ENCODE measurements around the gene MMP15. TPM values are rescaled to one million over a fixed set of nuclear protein-coding genes. Genes with fewer than 3 reads are reported as not detected.

Gene MMP15
- total and polyA plus RNA-seq, 2 donors (not counting 3 experiments of a cell fraction or from before 2014, with no cell fraction given): 12.6 to 16.0 TPM

- no peak overlapping the region for H3K4me3 ChIP-seq (replicated peaks in 1 of 3; ENCODE audit: insufficient read depth in 1 of 3, low read depth in 1 of 3, low read length in 3 of 3)
- no peak overlapping the region for H3K27ac ChIP-seq (ENCODE audit: insufficient read depth, low read depth, low read length)
- intact Hi-C loops (cut with micrococcal nuclease): no loop called here
- TF ChIP-seq MAX (IDR thresholded peaks at IDR 0.05; ENCODE audit: insufficient read depth, insufficient read length) (no peak), GATA2 (IDR thresholded peaks at IDR 0.05; ENCODE audit: insufficient read depth, insufficient read length, low read depth, low read length) (no peak), POLR2A (IDR thresholded peaks at IDR 0.05; ENCODE audit: low read depth, low read length) (no peak), FOS (IDR thresholded peaks at IDR 0.05; ENCODE audit: borderline replicate concordance, insufficient read depth, low read length) (no peak)
- DNase-seq (ENCODE audit: low read depth, low spot score) (no peak), FAIRE-seq (no peak)
- no peaks in the 10 kb centered on the region for H3K27me3 ChIP-seq (ENCODE audit: control insufficient read depth in 2 of 2, insufficient read depth in 2 of 2, low read length in 2 of 2)
- H3K9me1 ChIP-seq (replicated peaks; ENCODE audit: control insufficient read depth, extremely low read depth, insufficient read depth, low read length): no peaks in the 10 kb centered on the region
- no peak overlapping the region for H3K4me2 ChIP-seq (ENCODE audit: insufficient read depth, low read length)
- H2AFZ ChIP-seq (ENCODE audit: low read depth, low read length): no peak overlapping the region
- no peaks in the 10 kb centered on the region for H3K4me1 ChIP-seq (ENCODE audit: control insufficient read depth, extremely low read depth, insufficient read depth, low read length)
- BruUV-seq (replicated peaks): no TSS peak
- H3K9ac ChIP-seq (replicated peaks; ENCODE audit: extremely low read depth, insufficient read depth, low read length): no peak overlapping the region
- dilution Hi-C loops (cut with MboI; ENCODE audit: extremely low pct_ligation_motif_present, low sequenced_read_pairs): no loop called here
- H3K36me3 ChIP-seq (ENCODE audit: control insufficient read depth in 2 of 2, extremely low read depth in 1 of 2, insufficient read depth in 2 of 2, low read length in 2 of 2): no peaks in the 10 kb centered on the region
- H4K20me1 ChIP-seq (replicated peaks; ENCODE audit: control insufficient read depth, extremely low read depth, insufficient read depth, low read length): no peaks in the 10 kb centered on the region
- POLR2A ChIA-PET: no interaction called here
- no peaks in the 10 kb centered on the region for H3K79me2 ChIP-seq (ENCODE audit: control insufficient read depth, insufficient read depth, low read length)
- H3K9me3 ChIP-seq (replicated peaks; ENCODE audit: control insufficient read depth, insufficient read depth, low read length): no peaks in the 10 kb centered on the region
- CTCF ChIA-PET: no interaction called here
Measured at GRCh38 chr16:58042886-58043515, 17.4 kb downstream of the MMP15 start.

- no peak for FAIRE-seq
- H3K4me1 ChIP-seq (ENCODE audit: control insufficient read depth, extremely low read depth, insufficient read depth, low read length): no peaks in the 10 kb centered on the region
- no peak overlapping the region for H3K9ac ChIP-seq (replicated peaks; ENCODE audit: extremely low read depth, insufficient read depth, low read length)
- no peak overlapping the region for H3K27ac ChIP-seq (ENCODE audit: insufficient read depth, low read depth, low read length)
- BruUV-seq (replicated peaks): no TSS peak
- H3K79me2 ChIP-seq (ENCODE audit: control insufficient read depth, insufficient read depth, low read length): no peaks in the 10 kb centered on the region
- no peak overlapping the region for H3K4me2 ChIP-seq (ENCODE audit: insufficient read depth, low read length)
- no peak for DNase-seq (ENCODE audit: low read depth, low spot score)
- CTCF ChIA-PET: no interaction called here
- H3K9me3 ChIP-seq (replicated peaks; ENCODE audit: control insufficient read depth, insufficient read depth, low read length): no peaks in the 10 kb centered on the region
- no peaks in the 10 kb centered on the region for H3K27me3 ChIP-seq (ENCODE audit: control insufficient read depth in 2 of 2, insufficient read depth in 2 of 2, low read length in 2 of 2)
- dilution Hi-C loops (cut with MboI; ENCODE audit: extremely low pct_ligation_motif_present, low sequenced_read_pairs) (no loop called here), intact Hi-C loops (cut with micrococcal nuclease) (no loop called here)
- POLR2A ChIA-PET: no interaction called here
- H3K9me1 ChIP-seq (replicated peaks; ENCODE audit: control insufficient read depth, extremely low read depth, insufficient read depth, low read length): no peaks in the 10 kb centered on the region
- H3K4me3 ChIP-seq (replicated peaks in 1 of 3; ENCODE audit: insufficient read depth in 1 of 3, low read depth in 1 of 3, low read length in 3 of 3): no peak overlapping the region
- H3K36me3 ChIP-seq (ENCODE audit: control insufficient read depth in 2 of 2, extremely low read depth in 1 of 2, insufficient read depth in 2 of 2, low read length in 2 of 2): no peaks in the 10 kb centered on the region
- no peaks in the 10 kb centered on the region for H4K20me1 ChIP-seq (replicated peaks; ENCODE audit: control insufficient read depth, extremely low read depth, insufficient read depth, low read length)
- no peak overlapping the region for H2AFZ ChIP-seq (ENCODE audit: low read depth, low read length)
- TF ChIP-seq MYC (IDR thresholded peaks at IDR 0.05; ENCODE audit: low read depth, low read length): no peak
- no peak for TF ChIP-seq JUN (IDR thresholded peaks at IDR 0.05; ENCODE audit: borderline replicate concordance, insufficient read depth, insufficient read length, low read depth)
- TF ChIP-seq POLR2AphosphoS5 (IDR thresholded peaks at IDR 0.05; ENCODE audit: insufficient read depth, low read depth, low read length): no peak
- TF ChIP-seq MAX (IDR thresholded peaks at IDR 0.05; ENCODE audit: insufficient read depth, insufficient read length): no peak
- TF ChIP-seq EZH2 (IDR thresholded peaks at IDR 0.05; ENCODE audit: borderline replicate concordance, low read depth, low read length, severe bottlenecking): no peak
- no peak for TF ChIP-seq FOS (IDR thresholded peaks at IDR 0.05; ENCODE audit: borderline replicate concordance, insufficient read depth, low read length)
- no peak for TF ChIP-seq POLR2A (IDR thresholded peaks at IDR 0.05; ENCODE audit: low read depth, low read length)
- TF ChIP-seq GATA2 (IDR thresholded peaks at IDR 0.05; ENCODE audit: insufficient read depth, insufficient read length, low read depth, low read length): no peak
- TF ChIP-seq CTCF (IDR thresholded peaks at IDR 0.05; ENCODE audit: extremely low read depth in 1 of 2, insufficient read depth in 1 of 2, low read depth in 1 of 2, low read length in 2 of 2): no peak
Measured at GRCh38 chr16:58043571-58044155, 18.1 kb downstream of the MMP15 start.

Measured in endothelial cell of umbilical vein (primary cell).